K562 (cell line): ENCODE data around the gene FJX1. TPM values are rescaled to one million over a fixed set of nuclear protein-coding genes. Genes with fewer than 3 reads are reported as not detected.

Source experiments
- ATAC-seq: fragments of 200-7000 bp; cut with Tn5 transposase; 3 replicates; pipeline ENCODE4 v1.9.1; 2020; ENCODE audit warnings: moderate library complexity
- BruUV-seq: library from RNA; stranded (reverse); fragments of 400-500 nt; replicated peaks from 2 replicates; lab custom pipeline; 2021; lab: Mats Ljungman, UMichigan
- CTCF ChIA-PET: fragments of 300-600 bp; formaldehyde crosslinking; extraction: SDS; loops from one replicate; lab custom pipeline; 2021; ENCODE audit warnings: low intra/inter-chr PET ratio; lab: Yijun Ruan, JAX
- POLR2A ChIA-PET: fragments of 300-600, 350-650 bp; sonication (Branson Sonifier 250); formaldehyde crosslinking; extraction: SDS; loops from one replicate; lab custom pipeline; 2021; ENCODE audit warnings: antibody characterized with exemption, inconsistent platforms; lab: Yijun Ruan, JAX
- DNase-seq, 4 experiments: peaks; one replicate each; pipeline versions ENCODE4 v3.0.0 to v3.0.0-alpha.2; 2011 to 2018; ENCODE audit warnings: low spot score in 3 of 4, mixed read lengths in 3 of 4; ENCODE audit errors: extremely low read depth in 1 of 4
- FAIRE-seq: peaks from 2 replicates; lab custom pipeline; 2011; peaks lifted over from hg19 to GRCh38; lab: Jason Lieb, UNC
- H2AFZ ChIP-seq: 2 replicates; pipeline ENCODE4 v1.6.0; 2011; ENCODE audit warnings: low read depth, low read length, control low read depth, inconsistent platforms
- H3K27ac ChIP-seq: fragments of 200-600 bp; 3 replicates; pipeline ENCODE4 v1.8.0; 2011; ENCODE audit warnings: low read depth, mild to moderate bottlenecking, control low read depth, inconsistent platforms, low read length, moderate library complexity, mixed read lengths; ENCODE audit errors: extremely low read depth
- H3K27me3 ChIP-seq, 2 experiments: fragments of 300-600 bp in 1 of 2; 2 replicates in 1 of 2; 3 replicates in 1 of 2; pipeline versions ENCODE4 v1.6.0 to v1.8.0; 2011; ENCODE audit warnings: inconsistent platforms in 2 of 2, low read length in 2 of 2, mild to moderate bottlenecking in 1 of 2, mixed read lengths in 1 of 2, moderate library complexity in 1 of 2; ENCODE audit not compliant: control insufficient read depth in 2 of 2, insufficient read depth in 2 of 2
- H3K36me3 ChIP-seq: fragments of 300-600 bp; 3 replicates; pipeline ENCODE4 v1.8.0; 2011; ENCODE audit warnings: mild to moderate bottlenecking, low read length, inconsistent platforms; ENCODE audit not compliant: control insufficient read depth, insufficient read depth
- H3K4me1 ChIP-seq, 2 experiments: fragments of 200-600 bp in 1 of 2; replicated peaks in 1 of 2; 2 replicates in 1 of 2; 3 replicates in 1 of 2; pipeline versions ENCODE4 v1.5.1 to v1.8.0; 2011; ENCODE audit warnings: inconsistent platforms in 2 of 2, low read length in 2 of 2, mild to moderate bottlenecking in 1 of 2, mixed read lengths in 1 of 2, moderate library complexity in 1 of 2; ENCODE audit not compliant: control insufficient read depth in 2 of 2, insufficient read depth in 2 of 2
- H3K4me2 ChIP-seq: 2 replicates; pipeline ENCODE4 v1.6.1; 2011; ENCODE audit warnings: low read length, control low read depth, inconsistent platforms, mixed read lengths; ENCODE audit not compliant: insufficient read depth
- H3K4me3 ChIP-seq: fragments of 200-600 bp; sonication (generic), shearing (Covaris generic); 2 replicates; pipeline ENCODE4 v1.5.1; 2016; ENCODE audit warnings: control low read depth, inconsistent platforms
- H3K79me2 ChIP-seq: fragments of 200-600 bp; 3 replicates; pipeline ENCODE4 v1.8.0; 2011; ENCODE audit warnings: low read length, inconsistent platforms; ENCODE audit not compliant: control insufficient read depth, insufficient read depth
- H3K9ac ChIP-seq, 2 experiments: 2 replicates each; pipeline versions ENCODE4 v1.6.0 to v1.6.1; 2011; ENCODE audit warnings: low read depth in 2 of 2, low read length in 2 of 2, control low read depth in 1 of 2, inconsistent platforms in 1 of 2, mild to moderate bottlenecking in 1 of 2, mixed read lengths in 1 of 2; ENCODE audit not compliant: insufficient read depth in 1 of 2
- H3K9me1 ChIP-seq: one replicate; pipeline ENCODE4 v1.6.0; 2011; ENCODE audit warnings: inconsistent platforms, mild to moderate bottlenecking, low read length, moderate library complexity; ENCODE audit not compliant: control insufficient read depth, insufficient read depth
- H3K9me3 ChIP-seq: replicated peaks from 2 replicates; pipeline ENCODE4 v1.5.1; 2011; ENCODE audit warnings: low read depth, low read length, inconsistent platforms; ENCODE audit not compliant: control insufficient read depth, insufficient read depth
- H4K20me1 ChIP-seq: replicated peaks from 2 replicates; pipeline ENCODE4 v1.6.1; 2011; ENCODE audit warnings: low read length, inconsistent platforms, mixed read lengths; ENCODE audit not compliant: control insufficient read depth, insufficient read depth
- ARNT ChIP-seq, 2 experiments: fragments of 450-650 bp; IDR thresholded peaks; 2 replicates each; pipeline ENCODE4 v1.6.1; 2016; ENCODE audit warnings: mild to moderate bottlenecking in 1 of 2
- ASH1L ChIP-seq: fragments of 450-650 bp; IDR thresholded peaks from 2 replicates; pipeline ENCODE4 v1.6.1; 2018; ENCODE audit warnings: borderline replicate concordance, mild to moderate bottlenecking, low read depth; ENCODE audit not compliant: partially characterized antibody
- BACH1 ChIP-seq: fragments of 200-800 bp; sonication (Bioruptor generic); IDR thresholded peaks from 2 replicates; pipeline ENCODE4 v1.6.1; 2016; ENCODE audit warnings: missing genetic modification characterization, missing compliant biosample characterization
- CBFA2T2 ChIP-seq: fragments of 450-650 bp; conservative IDR thresholded peaks from 2 replicates; pipeline ENCODE4 v1.6.1; 2017; ENCODE audit warnings: mild to moderate bottlenecking
- E2F6 ChIP-seq, 2 experiments: IDR thresholded peaks; 2 replicates each; pipeline ENCODE4 v1.6.1; 2011; ENCODE audit warnings: borderline replicate concordance in 1 of 2, control low read depth in 1 of 2, low read depth in 1 of 2, low read length in 1 of 2, mild to moderate bottlenecking in 1 of 2, mixed read lengths in 1 of 2, moderate library complexity in 1 of 2; ENCODE audit not compliant: insufficient read depth in 1 of 2, insufficient read length in 1 of 2, poor library complexity in 1 of 2, severe bottlenecking in 1 of 2; ENCODE audit errors: extremely low read depth in 1 of 2
- HBP1 ChIP-seq: fragments of 450-650 bp; formaldehyde crosslinking; IDR thresholded peaks from 2 replicates; pipeline ENCODE4 v1.4.0; 2022; ENCODE audit warnings: missing genetic modification characterization
- HMGN3 ChIP-seq: IDR thresholded peaks from 2 replicates; pipeline ENCODE4 v1.6.1; 2011; ENCODE audit warnings: borderline replicate concordance, low read depth, mild to moderate bottlenecking, mixed read lengths, low read length; ENCODE audit not compliant: insufficient read length; ENCODE audit errors: extremely low read depth
- HNRNPK ChIP-seq: fragments of 200-400 bp; formaldehyde crosslinking; IDR thresholded peaks from one replicate; pipeline ENCODE4 v1.6.1; 2018; ENCODE audit warnings: mild to moderate bottlenecking, low read depth, low read length; ENCODE audit not compliant: poor library complexity, severe bottlenecking
- MAFF ChIP-seq: IDR thresholded peaks from 2 replicates; pipeline ENCODE4 v1.6.1; 2012; ENCODE audit warnings: low read length, improper control_type of control experiment
- NFRKB ChIP-seq: fragments of 450-650 bp; IDR thresholded peaks from 2 replicates; pipeline ENCODE4 v1.6.1; 2016; ENCODE audit warnings: low read depth
- NFYB ChIP-seq: IDR thresholded peaks from 2 replicates; pipeline ENCODE4 v1.6.1; 2011; ENCODE audit warnings: mild to moderate bottlenecking, moderate library complexity; ENCODE audit not compliant: insufficient read length; ENCODE audit errors: extremely low read depth
- SRSF3 ChIP-seq: fragments of 200-400 bp; formaldehyde crosslinking; IDR thresholded peaks from 2 replicates; pipeline ENCODE4 v1.6.1; 2016; ENCODE audit warnings: mild to moderate bottlenecking, low read length, moderate library complexity; ENCODE audit not compliant: insufficient read depth
- YY1 ChIP-seq, 3 experiments: IDR thresholded peaks; 2 replicates each; pipeline ENCODE4 v1.6.1; 2011; ENCODE audit warnings: low read length in 2 of 3, mild to moderate bottlenecking in 2 of 3, moderate library complexity in 2 of 3, borderline replicate concordance in 1 of 3, control low read depth in 1 of 3, low read depth in 1 of 3; ENCODE audit not compliant: insufficient read depth in 3 of 3, insufficient replicate concordance in 2 of 3, control insufficient read depth in 1 of 3, insufficient read length in 1 of 3; ENCODE audit errors: extremely low read depth in 1 of 3
- WGBS: fragments of 100-300 bp; shearing (Covaris generic); methylation state at CpG from one replicate; pipeline ENCODE4 v1.1.6; 2016; ENCODE audit warnings: low coverage, mixed read lengths; ENCODE audit not compliant: insufficient coverage; ENCODE audit errors: missing lambda C conversion rate; 5-methylcytosine and 5-hydroxymethylcytosine counted together
- in situ Hi-C: fragments of 300-500 bp; cut with MboI; formaldehyde crosslinking; loops from 4 replicates; pipeline ENCODE4 v1.15.0; 2018; ENCODE audit warnings: inconsistent platforms, mixed read lengths
- intact Hi-C: fragments of 100-400 bp; cut with micrococcal nuclease; formaldehyde crosslinking; loops from 2 replicates; pipeline ENCODE4 v1.14.2; 2022
- polyA plus RNA-seq, 8 experiments: library from polyadenylated mRNA; depleted of rRNA in 4 of 8; stranded (reverse) in 5 of 8; unstranded in 3 of 8; fragments of >200 nt; fragmentation: Nextera tagmentation in 2 of 8; fragmentation: Illumina TruSeq in 1 of 8; extraction: Ambion mirVana in 2 of 8; extraction: Trizol in 1 of 8; gene quantifications; 2 replicates each; pipeline versions ENCODE4 v1.2.1 to v1.2.3, GENCODE V29; 2011 to 2014; ENCODE audit warnings: inconsistent platforms in 1 of 8, missing spikeins in 1 of 8
- total RNA-seq, 7 experiments: library from RNA; depleted of rRNA in 6 of 7; stranded (reverse); fragments of >200 nt in 6 of 7; fragmentation: Illumina TruSeq in 2 of 7; extraction: Trizol in 2 of 7; gene quantifications; 2 replicates each; pipeline versions ENCODE4 v1.2.1 to v1.2.3, GENCODE V29; 2011 to 2021; ENCODE audit warnings: low replicate concordance in 1 of 7

The FJX1 gene
- total and polyA plus RNA-seq, 9 of the 15 experiments (the other 6 are each of a cell fraction or from before 2014, with no cell fraction given): 0.10 to 2.7 (median 0.72) TPM

GRCh38 chr11:35654711-35655110 is 36.5 kb downstream of the FJX1 start:
- no peaks in the 10 kb centered on the region for H3K79me2 ChIP-seq
- H3K27ac ChIP-seq: no peak overlapping the region
- TF ChIP-seq SRSF3: no peak
- no peak for TF ChIP-seq ASH1L
- no peak for TF ChIP-seq NFYB
- TF ChIP-seq HNRNPK: no peak
- no peak for TF ChIP-seq BACH1
- TF ChIP-seq E2F6 (IDR thresholded peaks at IDR 0.05; ENCODE audit: borderline replicate concordance in 1 of 2, extremely low read depth in 1 of 2, insufficient read depth in 1 of 2, insufficient read length in 1 of 2, low read depth in 1 of 2, low read length in 1 of 2, poor library complexity in 1 of 2, severe bottlenecking in 1 of 2): no peak
- TF ChIP-seq CBFA2T2: no peak
- no peak for TF ChIP-seq ARNT (IDR thresholded peaks at IDR 0.05)
- no peak for TF ChIP-seq HMGN3
- no peak for TF ChIP-seq NFRKB
- TF ChIP-seq YY1 (IDR thresholded peaks at IDR 0.05; ENCODE audit: borderline replicate concordance in 1 of 3, control insufficient read depth in 1 of 3, extremely low read depth in 1 of 3, insufficient read depth in 3 of 3, insufficient read length in 1 of 3, insufficient replicate concordance in 2 of 3, low read depth in 1 of 3, low read length in 2 of 3): no peak
- no peak for TF ChIP-seq HBP1 (CRISPR knock-in tag)
- no peak for TF ChIP-seq MAFF
- FAIRE-seq (no peak), ATAC-seq (no peak), DNase-seq (no peak)
- no peaks in the 10 kb centered on the region for H3K4me1 ChIP-seq
- no peak overlapping the region for H2AFZ ChIP-seq
- no peaks in the 10 kb centered on the region for H4K20me1 ChIP-seq
- intact Hi-C loops: no loop called here
- ChIA-PET CTCF (no interaction called here), POLR2A (no interaction called here)
- in situ Hi-C loops: no loop called here
- H3K36me3 ChIP-seq: no peaks in the 10 kb centered on the region
- H3K9me3 ChIP-seq: no peaks in the 10 kb centered on the region
- no peak overlapping the region for H3K4me3 ChIP-seq
- H3K9ac ChIP-seq: no peak overlapping the region
- no peak overlapping the region for H3K4me2 ChIP-seq
- peaks cover 13 to 14% of the 10 kb centered on the region in 2 experiments for H3K27me3 ChIP-seq
- H3K9me1 ChIP-seq: no peaks in the 10 kb centered on the region
- BruUV-seq: no TSS peak
- 7% methylated on average over 6 of the region's 6 CpGs for WGBS
